Activated gamma-delta T cell treated with anti-CD3 and anti-CD28 coated beads, Interleukin-2, amount 50 U/mL, for 16 hours (primary cell): ENCODE measurements around the gene CRMP1.

Experiments used
- DNase-seq: peaks from one replicate; pipeline ENCODE4 v3.0.0-alpha.2; 2020; ENCODE audit warnings: low read depth

Gene CRMP1

DNA sequence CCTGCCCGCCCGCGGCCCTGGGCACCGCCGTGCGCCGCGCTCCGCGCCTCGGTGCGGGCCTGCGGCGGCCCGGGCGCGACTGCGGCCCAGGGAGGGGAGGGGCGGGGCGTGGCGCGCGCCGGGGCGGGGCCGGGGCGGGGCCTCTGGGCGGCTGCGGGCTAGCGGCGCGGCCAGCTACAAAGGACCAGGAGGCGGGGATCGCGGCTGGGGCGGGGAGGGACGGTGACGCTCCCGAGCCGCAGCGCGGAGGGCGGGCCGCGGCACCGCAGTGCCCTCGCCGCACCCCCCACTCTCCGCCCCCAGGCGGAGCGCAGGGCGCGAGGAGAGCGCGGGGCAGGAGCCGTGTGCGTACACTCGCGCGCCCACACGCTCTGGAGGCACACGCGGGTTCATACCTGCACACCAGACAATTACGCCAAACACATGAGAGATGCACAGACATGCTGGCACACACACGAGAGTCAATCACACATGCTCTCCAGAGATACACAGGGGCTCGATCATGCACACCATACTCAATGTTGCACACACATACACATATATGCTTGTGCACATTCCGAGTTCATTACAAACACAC is at the start of gene CRMP1:
CRMP1 (minus strand) TSS at position 83 of the 577 bp plus-strand sequence. CDS start 117 bp downstream, outside the sequence.
- no peak for DNase-seq

DNA sequence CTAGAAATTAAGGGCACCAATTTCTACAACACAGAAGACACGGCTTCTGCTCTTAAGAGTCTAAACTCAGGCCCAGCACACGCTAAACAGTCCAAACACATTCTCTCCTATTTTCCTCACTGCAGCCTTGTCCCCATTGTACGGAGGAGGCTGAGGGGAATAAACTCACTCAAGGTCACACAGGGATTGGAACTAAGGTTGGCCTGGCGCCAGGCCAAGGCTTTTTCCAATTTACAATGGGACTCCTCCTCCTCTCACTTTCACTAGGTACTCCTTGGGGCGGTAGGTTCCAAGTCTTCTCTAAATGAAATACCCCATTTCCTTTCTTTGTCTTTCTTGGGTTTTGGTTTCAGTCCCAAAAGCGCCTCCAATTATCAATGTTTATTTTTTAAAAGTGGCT is 48.7 kb upstream of the CRMP1 start:
- no peak for DNase-seq

DNA sequence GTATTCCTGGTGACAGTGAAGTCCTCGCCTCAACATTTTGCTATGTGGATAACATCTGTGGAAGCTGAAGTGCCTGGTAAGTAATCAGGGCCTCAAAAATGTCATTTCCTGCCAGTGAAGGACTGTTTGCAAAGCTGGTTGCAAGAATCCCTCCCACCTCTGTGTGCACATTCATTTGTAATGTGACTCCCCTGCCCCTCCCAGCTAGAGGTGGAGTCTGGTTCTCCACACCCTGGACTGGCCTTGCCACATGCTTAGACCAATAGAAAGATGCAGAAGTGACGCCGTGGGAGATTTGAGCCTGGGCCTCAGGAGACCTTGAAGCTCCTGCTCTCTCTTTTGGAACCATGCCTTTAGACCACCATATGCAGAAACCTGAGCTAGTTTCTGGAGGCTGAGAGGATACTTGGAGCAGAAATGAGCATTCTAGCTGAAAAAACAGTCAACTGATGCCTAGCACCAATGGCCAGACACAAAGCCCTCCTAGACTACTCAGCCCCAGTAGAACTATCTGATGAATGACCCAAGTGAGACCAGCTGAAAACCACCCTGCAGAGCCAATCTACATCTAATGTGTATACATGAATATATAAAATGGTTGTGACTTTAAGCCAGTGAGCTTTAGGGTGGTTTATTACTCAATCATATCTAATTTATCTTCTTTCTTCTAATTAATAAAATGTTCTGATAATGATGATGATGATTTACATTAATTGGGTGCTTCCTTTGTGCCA is 47.8 kb upstream of the CRMP1 start:
- no peak for DNase-seq

DNA sequence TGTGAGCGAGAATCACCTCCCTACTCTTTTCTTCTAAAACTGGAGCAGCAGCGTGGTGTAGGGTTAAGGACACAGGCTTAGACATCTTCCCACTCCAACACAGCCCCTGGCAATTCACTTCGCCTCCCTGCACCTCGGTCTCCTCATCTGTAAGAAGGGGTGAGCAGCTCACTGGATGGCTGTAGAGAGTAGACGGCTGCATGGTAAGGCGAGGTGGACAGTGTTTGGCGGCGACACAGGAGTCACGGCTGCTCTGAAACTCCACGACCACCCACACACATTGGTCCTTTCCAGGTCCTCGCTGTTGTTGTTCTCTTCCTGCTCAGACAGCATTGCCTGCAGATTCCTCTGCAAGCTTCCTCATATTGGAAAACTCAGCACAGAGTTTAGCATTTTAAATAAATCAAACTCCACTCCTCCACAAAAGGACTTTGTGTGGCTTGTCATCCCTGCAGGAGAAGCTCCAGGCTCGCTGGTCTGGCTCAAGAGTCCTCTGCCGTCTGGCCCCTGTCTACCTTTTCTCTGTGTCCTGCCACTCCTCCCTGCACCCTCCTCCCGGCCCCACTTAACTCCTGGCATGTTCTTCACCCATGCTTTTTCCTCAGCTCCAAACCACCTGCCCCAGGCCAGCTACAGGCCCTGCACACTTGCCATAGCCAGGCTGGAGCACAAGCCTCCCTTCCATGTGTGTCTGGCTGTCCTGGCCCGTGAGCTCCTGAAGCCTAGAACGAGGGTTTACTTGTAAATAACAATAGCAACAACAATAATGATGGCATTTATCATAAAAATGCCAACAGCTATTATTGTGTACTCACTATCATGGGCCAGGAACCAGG is 41.3 kb upstream of the CRMP1 start:
- no peak for DNase-seq

DNA sequence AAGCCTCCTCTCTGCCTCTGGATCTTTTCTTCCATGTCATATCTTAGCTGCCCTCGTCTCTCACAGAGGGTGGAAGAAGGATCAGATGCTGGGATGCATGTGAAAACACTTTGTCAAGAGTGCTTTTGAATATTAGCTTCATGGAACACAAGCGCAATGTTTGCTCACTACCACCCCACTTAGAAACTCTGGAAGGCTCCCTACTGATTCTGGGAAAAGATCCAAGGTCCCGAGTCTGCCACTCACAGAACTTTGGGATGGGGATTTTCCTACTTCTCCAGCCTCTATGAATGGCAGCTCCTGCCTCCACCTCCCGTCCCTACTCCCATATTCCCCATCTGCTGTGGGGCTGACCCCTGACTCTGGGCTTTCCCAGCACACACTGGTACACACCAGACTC is 40.2 kb upstream of the CRMP1 start:
- no peak for DNase-seq

DNA sequence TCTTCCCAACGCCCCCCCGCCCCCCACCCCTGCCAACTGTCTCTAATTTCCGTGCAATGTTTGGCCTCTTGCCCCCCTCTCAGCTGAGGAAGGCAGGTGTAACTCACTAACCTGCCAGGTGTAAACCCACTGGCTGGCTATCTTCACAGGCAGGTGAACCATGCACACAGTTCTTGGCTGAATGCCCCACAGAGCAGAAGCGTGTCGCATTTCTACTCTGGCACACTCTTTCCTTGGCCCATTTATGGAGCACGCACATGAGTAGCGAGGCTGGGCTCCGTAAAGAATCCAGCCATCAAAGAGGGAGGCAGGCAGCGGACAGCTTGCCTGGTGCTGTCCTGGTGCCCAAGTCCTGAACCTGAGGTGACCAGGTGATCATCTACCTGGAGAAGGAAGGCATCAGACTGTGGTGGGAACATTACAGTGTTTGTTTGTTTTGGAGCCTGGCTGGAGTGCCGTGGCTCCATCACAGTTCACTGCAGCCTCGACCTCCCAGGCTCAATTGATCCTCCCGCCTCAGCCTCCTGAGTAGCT is 39.2 kb upstream of the CRMP1 start:
- no peak for DNase-seq

DNA sequence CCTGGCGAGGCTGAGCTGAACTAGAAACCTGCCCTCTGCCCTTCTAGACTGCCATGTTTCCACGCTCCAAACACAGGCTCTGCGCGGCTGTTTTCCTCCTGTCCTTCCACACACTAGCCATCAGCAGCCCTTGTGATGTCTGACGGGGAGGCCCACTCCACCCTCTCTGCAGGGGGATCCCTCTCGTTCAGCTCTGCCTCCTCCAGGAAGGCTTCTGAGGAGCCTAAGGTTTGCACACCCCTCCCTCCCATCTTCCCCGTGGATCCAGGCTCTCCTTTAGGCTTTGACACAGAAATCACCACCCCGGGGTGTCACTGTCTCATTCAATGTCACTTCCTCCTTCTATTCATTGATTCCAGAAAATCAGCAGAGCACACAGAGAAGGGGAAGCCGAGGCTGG is 38.6 kb upstream of the CRMP1 start:
- DNase-seq: no peak

DNA sequence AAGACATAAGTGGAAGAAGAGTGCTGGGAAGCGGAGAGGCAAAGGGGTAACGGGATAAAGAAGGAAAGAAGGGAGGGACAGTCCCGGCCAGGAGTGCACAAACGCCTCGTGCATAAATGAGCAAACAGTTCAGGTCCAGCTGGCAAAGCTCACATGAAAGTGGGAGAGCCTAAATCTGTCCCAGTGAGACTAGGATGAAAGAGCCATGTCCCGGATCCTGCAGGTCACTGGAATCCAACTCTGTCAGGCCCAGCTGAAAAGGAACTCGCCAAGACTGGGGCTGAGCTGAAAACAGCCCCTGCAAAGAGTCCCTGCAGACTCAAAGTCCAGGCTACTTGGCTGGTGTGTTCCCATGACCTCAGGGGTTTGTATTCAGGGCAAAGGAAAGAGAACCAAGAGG is 38.0 kb upstream of the CRMP1 start:
- no peak for DNase-seq

DNA sequence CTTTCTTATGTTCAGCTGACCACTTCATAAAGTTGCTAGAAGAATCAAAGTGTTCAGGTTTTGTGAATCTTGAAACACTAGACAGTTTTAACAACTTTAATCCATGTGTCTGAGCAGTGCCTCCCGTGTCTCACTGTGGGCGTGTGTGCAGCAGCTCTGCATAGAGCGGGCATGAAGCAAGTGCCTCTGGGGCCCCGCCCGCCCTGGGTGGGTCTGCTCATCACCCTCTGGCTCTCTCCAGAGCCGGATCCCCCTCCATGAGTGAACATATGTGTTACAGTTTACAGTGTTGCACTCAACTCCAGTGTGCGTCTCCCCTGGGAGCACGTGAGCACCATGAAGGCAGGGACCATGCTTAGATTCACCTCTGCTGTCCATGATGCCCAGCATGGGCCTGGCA is 37.6 kb upstream of the CRMP1 start:
- DNase-seq: no peak

DNA sequence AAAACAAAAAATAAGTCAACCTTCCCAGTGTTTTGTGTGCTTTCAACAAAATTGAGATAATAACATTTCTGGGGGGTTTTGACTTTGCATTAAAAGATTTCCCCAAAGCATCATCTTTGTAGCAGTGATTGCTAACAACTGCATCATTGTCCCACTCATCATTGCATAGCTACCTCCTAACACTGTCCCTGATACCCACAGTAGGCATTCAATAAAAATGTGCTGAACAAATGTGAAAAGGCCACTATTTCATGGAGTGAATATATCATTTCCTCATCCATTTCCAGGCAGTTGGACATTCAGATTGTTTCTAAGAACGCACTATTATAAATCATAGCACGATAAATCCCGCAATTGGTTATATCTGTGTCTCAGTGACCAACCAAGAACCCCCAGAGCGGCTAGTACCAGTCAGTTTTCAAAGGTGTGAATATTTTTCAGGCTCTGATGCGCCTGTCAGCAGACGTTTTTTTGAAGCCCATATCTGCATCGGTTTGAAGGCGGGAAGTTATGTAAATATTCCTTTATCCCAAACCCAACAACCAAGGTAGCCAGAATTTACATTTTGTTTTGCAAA is 36.0 kb upstream of the CRMP1 start:
- DNase-seq: no peak

DNA sequence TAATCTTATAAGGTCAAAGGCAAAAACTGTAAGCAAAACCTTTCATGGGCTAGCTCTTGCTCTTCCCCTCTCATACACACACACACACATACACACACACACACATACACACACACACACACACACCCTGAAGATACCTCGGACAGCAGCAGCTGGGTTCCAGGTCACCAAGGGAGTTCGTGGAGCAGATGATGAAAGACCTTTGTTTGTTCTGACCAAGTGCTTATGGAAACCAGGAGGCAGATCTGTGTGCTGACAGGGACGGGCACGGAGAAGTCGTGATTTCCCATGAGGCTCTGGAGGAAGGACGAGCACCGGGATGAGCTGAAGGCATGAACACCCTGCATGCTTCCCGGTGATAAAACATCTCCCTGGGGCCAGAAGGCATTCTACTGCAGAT is 35.4 kb upstream of the CRMP1 start:
- DNase-seq: no peak

DNA sequence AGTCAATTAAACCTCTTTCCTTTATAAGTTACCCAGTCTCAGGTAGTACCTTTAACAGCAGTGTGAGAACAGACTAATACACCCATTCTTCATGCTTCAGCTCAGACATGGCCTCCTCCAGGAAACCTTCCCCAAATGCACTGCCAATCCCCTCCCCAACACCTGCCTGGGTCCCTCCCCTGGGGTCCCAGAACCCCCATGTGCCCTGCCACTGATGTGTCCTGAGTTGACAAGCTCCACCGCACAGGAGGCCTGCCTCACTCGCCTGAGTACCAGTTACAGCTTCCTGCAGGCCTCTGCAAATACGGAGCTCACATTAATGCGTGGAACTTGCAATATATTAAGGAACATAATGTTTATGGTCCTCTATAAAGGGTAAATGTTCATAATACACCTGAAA is 34.9 kb upstream of the CRMP1 start:
- DNase-seq: no peak

DNA sequence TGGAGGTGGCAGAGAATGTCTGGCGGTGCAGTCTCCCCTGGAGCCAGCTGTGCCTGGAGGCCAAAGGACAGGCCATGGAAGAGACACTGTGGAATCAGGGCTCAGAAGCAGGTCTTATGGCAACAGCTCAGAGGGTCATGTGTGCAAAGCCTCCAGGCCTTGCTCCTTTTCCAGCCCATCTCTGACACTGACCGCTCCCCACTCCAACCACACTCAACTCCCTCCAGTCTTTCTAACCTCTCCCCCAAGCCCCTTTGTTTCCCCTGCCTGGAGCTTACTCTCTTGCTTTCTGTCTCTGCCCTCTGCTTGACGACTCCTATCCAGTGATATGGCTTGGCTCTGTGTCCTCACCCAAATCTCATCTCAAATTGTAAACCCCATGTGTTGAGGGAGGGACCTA is 34.2 kb upstream of the CRMP1 start:
- no peak for DNase-seq

DNA sequence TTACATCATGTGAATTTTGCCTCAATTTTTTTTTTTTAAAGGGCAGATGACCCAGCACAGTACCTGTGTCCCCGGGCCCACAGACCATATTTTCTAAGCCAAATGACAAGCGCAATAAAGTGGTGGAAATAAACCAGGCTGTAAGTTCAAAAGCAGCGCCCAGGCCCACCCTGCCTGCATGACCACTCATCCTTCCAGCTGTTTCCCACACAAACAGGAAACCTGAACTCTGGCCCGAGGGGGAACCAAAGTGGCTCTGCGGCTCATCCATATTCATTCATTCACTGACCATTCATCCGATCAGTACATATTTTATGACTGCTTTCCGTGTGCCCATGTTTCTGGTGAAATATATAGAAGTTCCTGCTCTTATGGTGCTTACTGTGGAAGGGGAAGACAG is 33.7 kb upstream of the CRMP1 start:
- DNase-seq: no peak

DNA sequence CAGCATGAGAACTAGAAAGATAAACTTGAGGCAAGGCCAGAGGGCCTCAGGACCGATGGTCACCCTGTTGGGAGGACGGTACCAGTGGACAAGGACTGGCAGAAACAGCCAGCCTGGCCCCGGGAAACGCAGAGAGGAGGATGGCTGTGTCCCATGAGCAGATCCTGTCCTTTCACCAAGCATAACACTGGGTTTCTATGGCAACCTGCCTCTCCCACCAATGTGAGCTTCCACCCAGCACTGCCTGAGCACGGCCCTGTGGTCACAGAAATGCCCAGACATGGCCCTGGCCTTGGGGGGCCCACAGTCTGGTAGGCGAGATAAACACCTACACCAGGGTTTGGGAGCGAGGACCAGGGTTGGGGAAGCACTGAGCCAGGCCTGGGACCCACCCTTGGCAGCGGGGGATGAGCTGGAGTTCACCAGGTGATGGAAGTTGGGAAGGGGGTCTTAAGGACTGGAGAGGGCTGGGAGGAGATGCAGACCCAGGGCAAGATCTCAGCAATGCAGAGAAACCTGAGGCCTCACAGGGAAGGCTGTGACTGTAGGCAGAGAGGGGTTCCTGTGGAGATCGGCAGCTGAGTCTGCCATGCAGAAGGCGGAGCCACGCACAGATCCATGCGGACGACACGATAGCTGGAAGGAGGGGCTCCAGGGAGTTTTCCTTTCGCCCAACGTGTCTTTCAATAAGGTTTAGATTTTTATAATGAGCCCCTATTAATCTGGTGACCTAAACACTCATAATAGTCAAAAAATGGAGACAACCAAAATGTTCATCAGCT is 32.7 kb upstream of the CRMP1 start:
- no peak for DNase-seq

DNA sequence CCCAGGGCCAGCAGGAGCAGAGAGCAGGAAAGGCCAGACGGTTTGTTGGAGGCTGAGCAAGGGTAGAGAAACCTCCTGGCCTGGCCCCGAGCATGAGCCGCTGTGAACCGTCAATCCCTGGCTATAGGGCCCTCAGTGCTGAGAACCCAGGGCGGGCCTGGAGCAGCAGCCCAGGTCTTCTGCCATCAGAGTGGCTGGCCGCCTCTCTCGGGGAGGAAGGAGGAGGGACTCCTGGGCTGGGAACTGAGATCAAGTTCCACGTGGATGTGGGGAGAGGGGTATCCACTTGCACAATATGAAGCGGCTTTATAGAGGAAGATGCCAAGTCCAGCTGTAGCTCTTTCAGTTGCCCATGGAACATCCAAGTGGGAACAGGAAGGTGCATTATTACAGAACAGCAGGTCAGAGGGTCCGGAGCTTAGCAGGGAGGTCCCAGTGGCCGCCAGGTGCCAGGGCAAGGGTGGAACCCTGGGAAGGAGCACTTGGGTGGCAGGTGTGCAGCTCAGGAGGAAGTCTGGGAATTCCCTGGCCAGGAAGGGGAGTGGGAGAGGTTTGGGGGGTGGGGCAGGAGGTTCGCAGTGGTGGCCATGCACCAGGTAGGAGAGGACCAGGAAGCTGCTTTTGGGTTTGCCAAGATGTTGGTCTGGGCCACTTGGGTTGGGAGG is 31.7 kb upstream of the CRMP1 start:
- DNase-seq: no peak

DNA sequence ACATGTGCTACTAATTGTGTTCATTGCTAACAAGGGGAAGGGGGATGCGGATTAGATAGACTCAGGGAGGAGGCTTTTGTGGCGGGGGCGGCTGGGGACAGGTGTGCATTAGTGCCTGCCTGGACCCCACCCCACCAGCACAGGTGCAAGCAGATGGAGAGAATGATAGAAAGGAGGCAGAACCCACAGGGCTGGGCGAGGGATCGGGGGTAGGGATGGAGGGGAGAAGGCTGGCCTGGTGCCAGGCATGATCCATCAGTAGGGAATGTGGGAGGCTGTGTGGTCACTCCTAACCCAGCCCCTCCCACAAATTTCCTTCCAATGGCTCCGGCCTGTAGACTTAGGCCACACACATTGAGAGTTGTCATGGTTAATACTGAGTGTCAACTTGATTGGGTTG is 30.5 kb upstream of the CRMP1 start:
- no peak for DNase-seq

DNA sequence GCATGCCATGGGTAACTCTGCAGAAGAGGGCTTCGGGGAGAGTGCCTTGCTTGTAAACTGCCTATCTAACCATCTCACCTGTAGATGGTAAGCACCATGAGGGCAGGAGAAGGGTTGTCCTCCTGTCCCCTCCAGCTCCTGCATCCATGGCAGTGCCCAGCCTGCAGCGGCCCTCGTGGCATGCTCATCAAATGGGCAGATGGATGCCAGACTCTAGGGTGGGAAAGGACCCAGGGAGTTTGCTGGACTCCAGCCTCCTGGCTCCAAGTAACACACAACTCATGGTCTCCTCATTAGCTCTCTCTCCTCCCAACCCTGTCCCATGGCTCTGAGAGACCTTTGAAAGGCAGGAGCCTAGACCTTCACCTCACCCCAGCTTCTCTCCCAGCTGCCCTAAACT is 29.7 kb upstream of the CRMP1 start:
- DNase-seq: no peak

DNA sequence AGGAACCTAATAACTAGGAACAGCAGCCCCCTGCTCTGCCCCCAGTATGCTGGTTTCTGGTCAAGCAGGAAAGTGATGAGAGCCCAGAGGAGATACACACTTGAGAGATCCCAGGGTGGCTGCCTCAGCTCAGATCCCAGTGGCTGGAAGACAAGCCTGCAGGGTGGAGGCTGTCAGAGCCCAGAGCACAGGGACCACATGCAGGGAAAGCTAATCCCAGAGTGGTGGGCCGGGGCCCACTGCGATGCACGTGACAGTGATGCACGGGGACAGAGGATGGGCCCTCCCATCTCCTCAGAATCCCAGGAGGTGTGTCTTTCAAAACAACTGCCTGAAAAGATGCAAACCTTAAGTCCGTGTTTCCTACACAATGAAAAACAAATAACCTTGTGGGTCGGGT is 29.1 kb upstream of the CRMP1 start:
- no peak for DNase-seq

DNA sequence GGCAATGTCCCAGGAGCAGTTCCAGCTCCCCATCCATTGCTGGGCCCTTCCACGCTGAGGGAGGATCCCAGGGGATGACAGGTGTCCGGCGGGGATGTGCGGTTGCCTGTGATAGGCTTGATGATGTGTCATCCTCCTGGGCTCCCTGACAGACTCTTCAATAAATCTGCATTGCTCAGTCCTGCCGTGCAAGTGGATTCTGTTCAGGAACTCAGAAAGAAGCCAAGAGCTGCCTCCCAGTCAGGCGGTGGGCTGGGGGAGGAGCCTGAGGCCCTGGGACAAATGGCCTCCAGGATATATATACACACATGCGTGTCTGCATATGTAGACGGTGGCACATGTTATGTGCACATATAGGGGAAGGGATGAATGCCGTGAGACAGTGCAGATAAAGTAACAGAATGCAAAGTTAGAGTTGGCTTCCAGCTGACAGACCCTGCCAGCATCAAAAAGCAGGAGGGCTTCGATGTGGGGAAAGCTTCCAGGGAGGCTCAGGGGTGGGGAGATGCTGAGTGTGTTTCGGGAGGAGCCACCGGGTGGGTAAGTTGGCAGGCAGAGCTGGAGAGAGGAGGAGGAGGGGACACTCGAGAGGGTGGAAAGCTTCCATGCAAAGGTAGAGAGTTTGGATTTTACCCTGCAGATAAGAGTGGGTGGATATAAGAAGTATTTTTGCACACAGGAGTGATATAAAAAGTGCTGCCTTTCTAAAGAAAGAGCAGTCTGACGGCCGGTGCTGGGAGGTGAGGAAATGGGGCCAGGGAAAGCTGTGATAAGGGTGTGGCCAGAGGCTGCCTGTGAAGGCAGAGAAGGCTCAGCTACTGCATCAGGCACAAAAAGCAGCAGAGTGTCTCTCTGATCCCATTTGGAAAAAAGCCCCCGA is 28.5 kb upstream of the CRMP1 start:
- no peak for DNase-seq
